Measurements from ENCODE around the gene CAPN11.

The CAPN11 gene

GRCh38 chr6:44158770-44159228 lies at the start of gene CAPN11:
CAPN11 (plus strand) TSS chr6:44158820; CDS start chr6:44158849, 29 bp downstream.
- FAIRE-seq, result no peak

GRCh38 chr6:44109212-44109611 lies 49.4 kb upstream of the CAPN11 start:
- no peak for FAIRE-seq

DNA sequence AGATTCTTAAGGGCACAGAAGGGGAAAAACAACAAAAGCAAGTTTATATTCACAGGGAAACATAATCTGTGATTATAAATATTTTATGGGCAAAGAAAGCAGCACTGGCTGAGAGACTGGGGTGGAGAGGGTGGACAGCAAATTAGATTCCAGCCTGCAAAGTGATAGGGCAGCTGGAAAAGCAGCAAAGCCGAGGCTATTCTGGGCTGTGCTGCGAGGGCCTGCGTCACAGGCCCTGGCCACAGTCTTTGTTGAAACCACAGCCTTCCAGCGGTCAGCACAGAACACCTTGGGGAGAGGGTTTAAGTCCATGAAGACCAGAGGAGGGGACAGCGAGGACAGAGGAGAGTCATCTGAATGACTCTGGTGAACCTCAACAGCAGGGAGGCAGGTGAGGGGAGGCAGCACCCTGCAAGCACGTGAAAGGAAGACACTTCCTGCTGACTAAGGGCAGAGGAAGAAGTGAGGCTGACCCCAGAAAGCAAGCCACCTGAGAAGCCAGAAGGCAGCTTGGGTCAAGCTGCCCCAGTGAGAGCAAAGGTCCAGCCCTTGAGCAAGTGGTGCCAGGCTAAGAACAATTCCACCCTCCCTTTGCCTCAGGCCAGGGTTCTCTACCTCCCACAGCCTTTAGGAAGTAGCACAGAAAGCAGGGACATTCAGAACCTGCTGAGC lies 48.5 kb upstream of the CAPN11 start:
- FAIRE-seq, result no peak

DNA sequence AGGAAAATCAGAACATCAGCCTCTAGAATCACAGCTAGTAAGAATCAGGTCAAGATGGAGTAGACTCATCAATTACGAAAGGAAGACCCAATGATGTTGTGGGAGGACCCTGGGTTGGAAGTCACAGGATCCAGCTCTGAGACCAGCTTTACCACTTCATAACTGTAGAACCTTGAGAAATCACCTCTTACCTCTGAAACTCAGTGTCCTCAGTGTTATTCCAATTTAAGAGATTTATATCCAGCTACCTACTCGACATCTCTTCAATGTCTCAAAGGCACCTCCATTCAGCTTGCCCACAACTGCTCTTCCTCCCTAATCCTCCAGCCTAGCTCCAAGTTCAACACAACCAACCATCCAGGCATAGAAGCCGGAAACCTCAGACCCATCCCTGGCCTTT lies 47.7 kb upstream of the CAPN11 start:
- no peak for FAIRE-seq

GRCh38 chr6:44111434-44112417 lies 46.9 kb upstream of the CAPN11 start:
- FAIRE-seq, result no peak

GRCh38 chr6:44113414-44113813 lies 45.2 kb upstream of the CAPN11 start:
- FAIRE-seq, result no peak

DNA sequence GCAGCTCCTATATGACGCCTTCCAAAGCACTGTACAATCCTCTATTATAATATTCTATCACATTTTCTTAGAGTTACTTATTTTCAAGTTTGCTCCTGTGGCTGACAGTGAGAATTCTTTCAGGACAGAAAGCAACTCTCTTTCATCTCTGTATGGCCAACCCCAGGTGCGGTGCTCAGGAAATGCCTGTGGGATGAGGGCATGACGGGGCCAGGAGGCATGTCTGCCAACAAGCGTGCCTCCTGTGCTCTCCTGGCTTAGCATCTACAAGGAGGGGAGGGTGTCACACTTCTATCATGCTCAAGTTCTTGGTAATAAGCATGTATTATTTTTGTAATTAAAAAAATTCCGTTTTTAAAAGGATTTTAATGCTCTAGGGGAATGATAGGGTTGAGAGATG lies 42.8 kb upstream of the CAPN11 start:
- no peak for FAIRE-seq

- FAIRE-seq, result no peak
Observed at GRCh38 chr6:44116641-44117382, 41.8 kb upstream of the CAPN11 start.

GRCh38 chr6:44117397-44118128 lies 41.1 kb upstream of the CAPN11 start:
- FAIRE-seq, result no peak

DNA sequence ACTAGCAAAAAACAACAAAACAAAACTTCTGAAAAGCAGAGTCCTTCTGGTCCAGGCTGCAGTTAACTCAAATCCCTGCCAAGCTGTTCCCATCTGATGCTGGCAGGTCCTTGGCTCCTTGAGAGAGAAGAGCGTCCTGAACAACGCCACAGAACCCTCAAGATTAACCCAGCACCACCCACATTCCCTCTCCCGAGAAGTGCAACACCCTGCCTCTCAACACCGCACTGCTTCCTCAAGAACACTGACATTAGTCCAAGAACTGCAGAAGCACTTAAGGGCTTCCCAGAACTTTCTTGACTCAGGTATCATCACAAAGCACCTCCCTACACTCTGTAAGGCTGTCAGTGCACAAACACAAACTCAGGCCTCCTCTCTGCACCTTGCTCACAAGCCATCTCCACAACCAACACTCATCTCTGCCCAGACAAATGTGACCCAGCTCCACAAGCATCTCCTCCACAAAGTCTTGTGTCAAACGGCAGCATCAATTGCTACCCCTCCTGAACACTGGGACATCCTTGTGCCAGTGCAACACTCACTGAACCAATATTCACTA lies 38.8 kb upstream of the CAPN11 start:
- FAIRE-seq, result no peak

DNA sequence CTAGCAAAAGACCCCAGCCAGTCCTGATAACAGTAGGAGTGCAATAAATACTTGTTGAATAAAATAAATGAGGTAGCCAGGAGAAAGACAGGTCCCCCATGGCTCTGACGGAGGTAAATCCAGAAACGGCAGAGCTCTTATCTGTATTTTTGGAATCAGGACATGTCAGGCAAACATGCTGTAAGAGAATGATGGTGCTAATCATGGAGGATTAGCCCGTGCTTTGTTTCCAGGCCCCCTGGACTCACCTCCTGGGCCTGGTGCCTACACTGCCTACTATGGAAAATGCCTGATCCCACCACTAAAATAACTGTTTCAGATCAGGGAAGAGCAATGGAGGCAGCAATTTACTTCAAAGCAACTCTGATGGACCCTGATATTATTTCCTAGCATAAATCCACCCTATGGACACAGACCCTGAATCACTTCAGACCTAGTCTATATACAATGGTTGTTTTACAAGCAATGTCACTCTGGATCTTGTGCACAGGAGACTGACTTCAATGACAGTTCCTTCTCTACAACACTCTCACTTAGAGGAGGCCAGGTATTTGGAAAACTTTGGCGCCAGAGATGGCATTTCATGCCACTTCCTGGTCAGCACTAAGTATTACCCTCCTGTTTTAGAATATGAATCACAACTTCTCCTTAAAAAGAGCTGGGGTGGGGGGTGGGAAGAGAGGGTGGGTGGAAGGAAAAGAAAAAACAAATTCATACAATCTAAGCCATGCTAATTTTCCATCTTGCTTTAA lies 37.8 kb upstream of the CAPN11 start:
- FAIRE-seq, result no peak

DNA sequence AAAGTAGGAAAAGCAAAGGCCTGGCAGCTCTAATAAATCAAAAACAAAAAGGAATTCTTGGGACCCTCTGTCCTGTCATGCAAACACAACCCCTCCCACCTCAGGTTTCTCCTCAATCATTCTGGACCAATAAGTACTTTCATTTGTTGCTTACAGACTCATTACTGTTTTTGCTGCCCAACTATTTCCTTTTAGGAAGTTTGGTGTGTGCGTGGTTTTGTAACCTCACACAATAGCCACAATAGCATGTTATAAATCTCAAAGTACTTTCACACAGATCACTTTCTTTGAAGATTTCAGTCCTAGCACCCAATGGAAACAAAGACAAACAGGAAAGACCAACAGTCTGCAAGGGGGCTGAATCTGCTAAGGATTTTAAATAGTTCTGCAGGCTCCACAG lies 35.8 kb upstream of the CAPN11 start:
- no peak for FAIRE-seq

GRCh38 chr6:44123544-44123943 lies 35.1 kb upstream of the CAPN11 start:
- FAIRE-seq, result no peak

GRCh38 chr6:44126320-44127149 lies 32.1 kb upstream of the CAPN11 start:
- no peak for FAIRE-seq

GRCh38 chr6:44127186-44128019 lies 31.2 kb upstream of the CAPN11 start, which contains the start of the genes MRPL14 and TMEM63B:
MRPL14 (minus strand) TSS chr6:44127452; CDS start chr6:44116611, 10,841 bp downstream.
TMEM63B (plus strand) TSS chr6:44127554; CDS start chr6:44134585, 7,031 bp downstream.
- FAIRE-seq, result no peak

- no peak for FAIRE-seq
Observed at GRCh38 chr6:44128020-44128917, 30.4 kb upstream of the CAPN11 start.

GRCh38 chr6:44129841-44130322 lies 28.7 kb upstream of the CAPN11 start:
- no peak for FAIRE-seq

DNA sequence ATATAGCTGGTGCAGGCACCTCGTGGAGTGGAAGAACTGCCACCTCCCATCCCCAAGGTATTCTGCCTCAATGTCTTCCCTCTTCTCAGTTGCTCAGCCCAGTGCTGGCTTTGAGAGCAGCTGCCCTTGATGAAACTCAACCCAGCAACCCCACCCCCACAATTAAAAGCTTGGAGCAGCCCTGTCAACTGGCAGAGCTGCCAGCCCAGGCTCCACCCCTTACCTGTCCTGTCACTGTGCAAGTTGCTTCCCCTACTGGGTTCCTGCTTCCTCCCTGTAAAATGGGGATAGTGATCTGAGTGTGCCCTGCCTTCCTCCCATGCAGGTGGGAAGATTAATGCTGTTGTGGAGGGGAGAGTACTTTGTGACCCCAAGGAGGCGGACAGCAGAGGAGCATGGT lies 26.7 kb upstream of the CAPN11 start:
- no peak for FAIRE-seq
